IMR-90 (cell line): ENCODE data around the gene LARGE2. TPM values are rescaled to one million over a fixed set of nuclear protein-coding genes. Genes with fewer than 3 reads are reported as not detected.

Experiments used
- ATAC-seq: fragments of 200-7000 bp; cut with Tn5 transposase; 2 replicates; pipeline ENCODE4 v1.9.1; 2020; ENCODE audit warnings: low read depth, mild to moderate bottlenecking, moderate library complexity
- BruUV-seq: library from RNA; stranded (reverse); fragments of 400-500 nt; replicated peaks from 2 replicates; lab custom pipeline; 2021; lab: Mats Ljungman, UMichigan
- CTCF ChIA-PET: fragments of 300-600 bp; formaldehyde crosslinking; extraction: SDS; loops from one replicate; lab custom pipeline; 2021; ENCODE audit warnings: antibody characterized with exemption; lab: Yijun Ruan, JAX
- POLR2A ChIA-PET: fragments of 300-600 bp; sonication (Branson Sonifier 250); formaldehyde crosslinking; loops from one replicate; lab custom pipeline; 2022; ENCODE audit warnings: antibody characterized with exemption; ENCODE audit not compliant: unreplicated experiment; lab: Charles Lee
- DNase-seq: peaks from one replicate; pipeline ENCODE4 v3.0.0; 2013
- H2AFZ ChIP-seq: replicated peaks from 2 replicates; pipeline ENCODE3; 2013; ENCODE audit warnings: low read length, mild to moderate bottlenecking; ENCODE audit not compliant: poor library complexity
- H2AK5ac ChIP-seq: 2 replicates; pipeline ENCODE4 v1.6.1; 2013; ENCODE audit warnings: low read depth, low read length, inconsistent platforms
- H2AK9ac ChIP-seq: replicated peaks from 2 replicates; pipeline ENCODE3; 2013; ENCODE audit warnings: mild to moderate bottlenecking, low read depth, low read length, moderate library complexity; ENCODE audit not compliant: poor library complexity
- H2BK120ac ChIP-seq: 2 replicates; pipeline ENCODE4 v1.6.1; 2013; ENCODE audit warnings: low read depth, low read length, inconsistent platforms
- H2BK15ac ChIP-seq: 3 replicates; pipeline ENCODE4 v1.6.1; 2013; ENCODE audit warnings: low read depth, low read length, inconsistent platforms
- H2BK20ac ChIP-seq: 2 replicates; pipeline ENCODE4 v1.6.1; 2013; ENCODE audit warnings: low read depth, mild to moderate bottlenecking, inconsistent platforms, low read length, moderate library complexity
- H2BK5ac ChIP-seq: 2 replicates; pipeline ENCODE4 v1.6.1; 2013; ENCODE audit warnings: mild to moderate bottlenecking, low read depth, low read length, inconsistent platforms; ENCODE audit not compliant: poor library complexity, severe bottlenecking
- H3K14ac ChIP-seq: replicated peaks from 2 replicates; pipeline ENCODE4 v1.6.1; 2013; ENCODE audit warnings: low read depth, low read length, inconsistent platforms
- H3K18ac ChIP-seq: 2 replicates; pipeline ENCODE4 v1.6.1; 2013; ENCODE audit warnings: low read depth, low read length, control low read depth
- H3K23ac ChIP-seq: 2 replicates; pipeline ENCODE4 v1.6.1; 2013; ENCODE audit warnings: low read depth, low read length, inconsistent platforms
- H3K27ac ChIP-seq: 2 replicates; pipeline ENCODE4 v1.5.1; 2013; ENCODE audit warnings: mild to moderate bottlenecking, control low read depth, low read length; ENCODE audit not compliant: insufficient read depth
- H3K27me3 ChIP-seq: 2 replicates; pipeline ENCODE4 v1.6.1; 2013; ENCODE audit warnings: low read length; ENCODE audit not compliant: control insufficient read depth, insufficient read depth
- H3K36me3 ChIP-seq: 2 replicates; pipeline ENCODE4 v1.6.1; 2013; ENCODE audit warnings: low read length, mixed read lengths; ENCODE audit not compliant: control insufficient read depth, insufficient read depth
- H3K4ac ChIP-seq: 2 replicates; pipeline ENCODE4 v1.6.1; 2013; ENCODE audit warnings: low read depth, low read length, inconsistent platforms
- H3K4me1 ChIP-seq: 2 replicates; pipeline ENCODE4 v1.6.1; 2013; ENCODE audit warnings: low read length, mixed read lengths; ENCODE audit not compliant: control insufficient read depth, insufficient read depth
- H3K4me2 ChIP-seq: 2 replicates; pipeline ENCODE4 v1.6.1; 2013; ENCODE audit warnings: low read depth, mild to moderate bottlenecking, control low read depth, low read length, moderate library complexity
- H3K4me3 ChIP-seq: 2 replicates; pipeline ENCODE4 v1.5.1; 2013; ENCODE audit warnings: low read depth, mild to moderate bottlenecking, control low read depth, low read length, moderate library complexity; ENCODE audit not compliant: insufficient read depth
- H3K56ac ChIP-seq: 2 replicates; pipeline ENCODE4 v1.6.1; 2013; ENCODE audit warnings: low read length, inconsistent platforms; ENCODE audit not compliant: insufficient read depth; ENCODE audit errors: extremely low read depth
- H3K79me1 ChIP-seq, 2 experiments: 2 replicates each; pipeline ENCODE4 v1.6.1; 2013; ENCODE audit warnings: low read length in 2 of 2, inconsistent platforms in 1 of 2, low read depth in 1 of 2
- H3K9ac ChIP-seq: 2 replicates; pipeline ENCODE4 v1.6.1; 2013; ENCODE audit warnings: low read depth, low read length, control low read depth
- H3K9me1 ChIP-seq: 2 replicates; pipeline ENCODE4 v1.6.1; 2013; ENCODE audit warnings: low read length, inconsistent platforms; ENCODE audit not compliant: insufficient read depth
- H3K9me3 ChIP-seq: 2 replicates; pipeline ENCODE4 v1.6.1; 2013; ENCODE audit warnings: low read length; ENCODE audit not compliant: control insufficient read depth, insufficient read depth
- H4K20me1 ChIP-seq: 2 replicates; pipeline ENCODE4 v1.6.1; 2013; ENCODE audit warnings: low read length, inconsistent platforms; ENCODE audit not compliant: insufficient read depth
- H4K5ac ChIP-seq: 2 replicates; pipeline ENCODE4 v1.6.1; 2013; ENCODE audit warnings: mild to moderate bottlenecking, low read depth, low read length, control low read depth
- H4K8ac ChIP-seq, 2 experiments: 2 replicates each; pipeline ENCODE4 v1.6.1; 2013; ENCODE audit warnings: low read depth in 2 of 2, low read length in 2 of 2, control low read depth in 1 of 2, inconsistent platforms in 1 of 2
- H4K91ac ChIP-seq: 2 replicates; pipeline ENCODE4 v1.6.1; 2013; ENCODE audit warnings: low read depth, low read length, inconsistent platforms; ENCODE audit not compliant: insufficient read depth
- BHLHE40 ChIP-seq: fragments of 150-350 bp; IDR thresholded peaks from 2 replicates; pipeline ENCODE4 v1.6.1; 2016; ENCODE audit warnings: mild to moderate bottlenecking, low read depth, low read length
- CEBPB ChIP-seq: IDR thresholded peaks from 2 replicates; pipeline ENCODE4 v1.6.1; 2012; ENCODE audit warnings: low read depth, low read length, improper control_type of control experiment
- CTCF ChIP-seq: conservative IDR thresholded peaks from 2 replicates; pipeline ENCODE4 v1.5.1; 2012; ENCODE audit warnings: mild to moderate bottlenecking, low read depth, low read length, improper control_type of control experiment
- MAFK ChIP-seq: IDR thresholded peaks from 2 replicates; pipeline ENCODE4 v1.6.1; 2012; ENCODE audit warnings: low read depth, low read length, improper control_type of control experiment
- MXI1 ChIP-seq: IDR thresholded peaks from 2 replicates; pipeline ENCODE4 v1.6.1; 2012; ENCODE audit warnings: low read depth, mild to moderate bottlenecking, low read length, moderate library complexity, borderline replicate concordance
- NFE2L2 ChIP-seq: fragments of 150-350 bp; IDR thresholded peaks from 2 replicates; pipeline ENCODE4 v1.6.1; 2016; ENCODE audit warnings: low read depth, mild to moderate bottlenecking, low read length
- POLR2A ChIP-seq: IDR thresholded peaks from 2 replicates; pipeline ENCODE4 v1.6.1; 2012; ENCODE audit warnings: mild to moderate bottlenecking, low read depth, low read length
- RFX5 ChIP-seq: IDR thresholded peaks from 2 replicates; pipeline ENCODE4 v1.8.0; 2012; ENCODE audit warnings: low read depth, mild to moderate bottlenecking, low read length, moderate library complexity
- WGBS, 2 experiments: methylation state at CpG; one replicate each; pipeline versions ENCODE4 v1.1.5 to v1.1.7; 2013; ENCODE audit warnings: missing lambda C conversion rate in 2 of 2; ENCODE audit not compliant: insufficient read length in 1 of 2; ENCODE audit errors: extremely low coverage in 2 of 2; 5-methylcytosine and 5-hydroxymethylcytosine counted together
- dilution Hi-C: fragments of 300-500 bp; cut with HindIII; formaldehyde crosslinking; loops from one replicate; pipeline ENCODE4 v1.14.3; 2018; ENCODE audit warnings: low sequenced_read_pairs; ENCODE audit not compliant: unreplicated experiment
- in situ Hi-C: fragments of 300-500 bp; cut with MboI; formaldehyde crosslinking; loops from 3 replicates; pipeline ENCODE4 v1.14.3; 2019; ENCODE audit warnings: low sequenced_read_pairs, inconsistent platforms, mixed read lengths
- intact Hi-C: fragments of 100-400 bp; cut with micrococcal nuclease; formaldehyde crosslinking; loops from 2 replicates; pipeline ENCODE4 v1.10.0; 2022
- polyA plus RNA-seq, 3 experiments: library from polyadenylated mRNA; depleted of rRNA; stranded (reverse); fragments of >200 nt; gene quantifications; 2 replicates each; pipeline ENCODE4 v1.2.3, GENCODE V29; 2012; ENCODE audit warnings: low replicate concordance in 1 of 3
- total RNA-seq: library from RNA; depleted of rRNA; stranded (reverse); fragments of >200 nt; gene quantifications from 2 replicates; pipeline ENCODE4 v1.2.3, GENCODE V29; 2012

LARGE2 gene
- total and polyA plus RNA-seq, 2 of the 4 experiments (the other 2 are of a cell fraction): 0.03 TPM; not detected in 1

GRCh38 chr11:45880772-45881570, 41.5 kb upstream of the LARGE2 start:
- Histone ChIP-seq H3K56ac (no peak overlapping the region), H3K79me1 (peaks cover 0 to 3% of the 10 kb centered on the region in 2 experiments; a peak in 1 of 4 replicates), H3K27ac (no peak overlapping the region), H2AK9ac (no peak overlapping the region), H4K5ac (no peak overlapping the region), H3K9ac (no peak overlapping the region), H3K27me3 (peaks cover 3% of the 10 kb centered on the region; the same call in 1 of the 2 replicates), H4K91ac (no peak overlapping the region), H3K18ac (no peak overlapping the region), H3K14ac (no peak overlapping the region), H3K4me1 (peaks cover 2% of the 10 kb centered on the region; the same call in 1 of the 2 replicates), H3K36me3 (peaks cover 33% of the 10 kb centered on the region), H2BK5ac (no peak overlapping the region), H3K4me2 (no peak overlapping the region), H3K4ac (no peak overlapping the region), H3K9me3 (no peaks in the 10 kb centered on the region), H2AFZ (peak overlapping the region; percentile 43), H2AK5ac (no peak overlapping the region), H4K8ac (no peak overlapping the region), H4K20me1 (peaks cover 24% of the 10 kb centered on the region), H3K23ac (no peak overlapping the region), H3K9me1 (peaks cover 9% of the 10 kb centered on the region), H2BK120ac (no peak overlapping the region), H3K4me3 (no peak overlapping the region), H2BK20ac (no peak overlapping the region), H2BK15ac (no peak overlapping the region)
- WGBS, 2 experiments: 93% methylated on average over 11 of the region's 15 CpGs; no CpG with 5 or more reads in 1 of the 2 experiments
- ATAC-seq (no peak), DNase-seq (no peak)
- dilution Hi-C loops (no loop called here), intact Hi-C loops (no loop called here), in situ Hi-C loops (no loop called here)
- CTCF ChIA-PET: no interaction called here
- TF ChIP-seq CEBPB: no peak
- no peak for TF ChIP-seq POLR2A
- no peak for TF ChIP-seq NFE2L2
- TF ChIP-seq CTCF: no peak
- TF ChIP-seq BHLHE40: no peak
- TF ChIP-seq RFX5: no peak
- no peak for TF ChIP-seq MXI1
- no peak for TF ChIP-seq MAFK
- no TSS peak for BruUV-seq
- POLR2A ChIA-PET: no interaction called here
